Gastrocnemius medialis (tissue), 4 donors: ENCODE data around the gene ZSCAN21. TPM values are rescaled to one million over a fixed set of nuclear protein-coding genes. Genes with fewer than 3 reads are reported as not detected.

ENCODE experiments used
- ATAC-seq, 2 donors: fragments of 150-250 bp; one replicate each; pipeline ENCODE4 v1.9.1; 2016
- DNase-seq, 2 donors: peaks; one replicate each; pipeline ENCODE4 v3.0.0-alpha.2; 2019
- H3K27ac ChIP-seq, 4 donors: fragments of 200-600 bp; sonication (generic); 1 replicate in 1 of 4; 2 replicates in 3 of 4; pipeline ENCODE4 v1.5.1; 2016 to 2018; ENCODE audit warnings: mild to moderate bottlenecking in 2 of 4, moderate library complexity in 1 of 4
- H3K27me3 ChIP-seq, 3 donors: fragments of 200-600 bp; sonication (generic) in 2 of 3; 1 replicate in 1 of 3; 2 replicates in 2 of 3; pipeline versions ENCODE4 v1.5.1 to v1.6.0; 2016 to 2019; ENCODE audit warnings: mild to moderate bottlenecking in 1 of 3, moderate library complexity in 1 of 3
- H3K36me3 ChIP-seq, 2 donors: fragments of 200-600 bp; sonication (generic) in 1 of 2; one replicate each; pipeline ENCODE4 v1.5.1; 2017 to 2018
- H3K4me1 ChIP-seq, 2 donors: fragments of 200-600 bp; sonication (generic) in 1 of 2; one replicate each; pipeline ENCODE4 v1.5.1; 2016 to 2017; ENCODE audit warnings: mild to moderate bottlenecking in 2 of 2
- H3K4me3 ChIP-seq, 4 donors: fragments of 200-600 bp; sonication (generic) in 3 of 4; 1 replicate in 1 of 4; 2 replicates in 3 of 4; pipeline ENCODE4 v1.5.1; 2016 to 2019; ENCODE audit warnings: mild to moderate bottlenecking in 2 of 4
- H3K9me3 ChIP-seq, 3 donors: fragments of 200-600 bp; sonication (generic) in 2 of 3; 1 replicate in 1 of 3; 2 replicates in 2 of 3; pipeline ENCODE4 v1.5.1; 2016 to 2019
- CTCF ChIP-seq, 5 experiments: fragments of 450-650 bp in 3 of 5; fragments of 200-600 bp in 2 of 5; sonication (generic) in 2 of 5; IDR thresholded peaks in 4 of 5; conservative IDR thresholded peaks in 1 of 5; 1 replicate in 4 of 5; 2 replicates in 1 of 5; pipeline ENCODE4 v1.5.1; 2016 to 2019; ENCODE audit warnings: antibody characterized with exemption in 5 of 5, mild to moderate bottlenecking in 3 of 5, moderate library complexity in 3 of 5
- POLR2A ChIP-seq, 2 donors: fragments of 450-650 bp; IDR thresholded peaks; one replicate each; pipeline ENCODE4 v1.6.1; 2017; ENCODE audit warnings: antibody characterized with exemption in 2 of 2, mild to moderate bottlenecking in 2 of 2, moderate library complexity in 2 of 2
- in situ Hi-C, 4 donors: fragments of 200-750 bp; cut with MboI; loops; one replicate each; pipeline versions ENCODE4 v1.15.0 to v1.8.0; 2017; ENCODE audit warnings: low sequenced_read_pairs in 4 of 4
- intact Hi-C: fragments of 100-400 bp; cut with DNase I; formaldehyde crosslinking; loops from one replicate; pipeline ENCODE4 v1.15.1; 2023; ENCODE audit warnings: low total_unique reads
- microRNA counts, 2 donors: library from miRNA; unstranded; fragments of <30 nt; microRNA quantifications; one replicate each; lab custom pipeline; 2016
- microRNA-seq, 2 donors: library from miRNA; unstranded; fragments of <30 nt; microRNA quantifications; one replicate each; pipeline ENCODE4, GENCODE V29; 2016; ENCODE audit warnings: borderline replicate concordance in 2 of 2
- total RNA-seq, 4 donors: library from RNA; depleted of rRNA; stranded (reverse); fragments of >200 nt; gene quantifications; one replicate each; pipeline versions ENCODE4 v1.1.0 to v1.2.3, GENCODE V29; 2016

ZSCAN21 gene
- total RNA-seq, 4 donors from 2014 or later, result 14.4 to 26.4 (median 22.3) TPM

DNA sequence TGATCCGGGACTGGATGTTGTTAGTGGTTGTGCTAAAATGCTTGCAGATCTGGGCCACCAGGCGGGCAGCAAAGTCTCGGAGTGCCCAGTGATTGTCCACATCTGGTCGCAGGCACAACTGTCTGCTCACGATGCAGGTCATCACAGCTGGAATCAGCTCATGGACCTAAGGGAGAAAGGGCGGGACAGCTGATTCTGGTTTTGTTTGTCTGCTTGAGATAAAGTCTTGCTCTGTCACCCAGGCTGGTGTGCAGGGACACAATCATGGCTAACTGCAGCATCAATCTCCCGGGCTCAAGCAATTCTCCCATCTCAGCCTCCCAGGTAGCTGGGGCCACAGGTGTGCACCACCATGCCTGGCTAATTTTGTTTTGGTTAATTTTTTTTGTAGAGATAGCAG, 61.6 kb downstream of the ZSCAN21 start:
- Histone ChIP-seq H3K27ac (no peak overlapping the region), H3K36me3 (peaks cover 0 to 81% of the 10 kb centered on the region in 2 donors), H3K9me3 (no peaks in the 10 kb centered on the region), H3K4me3 (no peak overlapping the region), H3K4me1 (no peaks in the 10 kb centered on the region), H3K27me3 (no peaks in the 10 kb centered on the region)
- in situ Hi-C loops (no loop called here), intact Hi-C loops (no loop called here)
- ATAC-seq (no peak), DNase-seq (no peak)
- no peak for TF ChIP-seq POLR2A (IDR thresholded peaks at IDR 0.05)
- TF ChIP-seq CTCF (IDR thresholded peaks at IDR 0.05 in 4 of 5, conservative IDR thresholded peaks at IDR 0.05 in 1 of 5), result no peak

- TF ChIP-seq POLR2A (IDR thresholded peaks at IDR 0.05) (no peak), CTCF (IDR thresholded peaks at IDR 0.05 in 4 of 5, conservative IDR thresholded peaks at IDR 0.05 in 1 of 5) (no peak)
- ATAC-seq (no peak), DNase-seq (no peak)
- Histone ChIP-seq H3K36me3 (peaks cover 0 to 73% of the 10 kb centered on the region in 2 donors), H3K9me3 (no peaks in the 10 kb centered on the region), H3K27me3 (no peaks in the 10 kb centered on the region), H3K4me3 (no peak overlapping the region), H3K27ac (no peak overlapping the region), H3K4me1 (no peaks in the 10 kb centered on the region)
- intact Hi-C loops, result no loop called here
- in situ Hi-C loops, result no loop called here
Measured at GRCh38 chr7:100111914-100112313, 62.3 kb downstream of the ZSCAN21 start.

MicroRNAs encoded within 50 kb of the gene (microRNA counts, 767-probe panel; counts per million panel counts)
- 356 to 448 counts per million in 2 donors for microRNA hsa-miR-106b-5p (lab: Ali Mortazavi, UCI)
- 7,145 to 7,417 counts per million in 2 donors for microRNA hsa-miR-25-3p (lab: Ali Mortazavi, UCI)
- microRNA hsa-miR-93-5p (lab: Ali Mortazavi, UCI), result 448 to 2,451 counts per million in 2 donors

Small RNA genes within 50 kb of the gene (microRNA-seq; reads per million reads assigned to microRNA genes)
- 607 to 738 reads per million in 2 donors for gene MIR106B
- 211 to 225 reads per million in 2 donors for gene MIR25
- gene MIR93, result 1,053 to 1,156 reads per million in 2 donors

Other genes starting within 250 kb of the ZSCAN21 start
- gene CYP3A43, start 221.8 kb upstream of the ZSCAN21 start, total RNA-seq, result 1 to 10 TPM in 1 of 4 donors, under 1 TPM in 1, not detected in 2; 0.85 to 1.3 TPM
- not detected for gene OR2AE1, start 172.7 kb upstream of the ZSCAN21 start, total RNA-seq
- gene TRIM4, start 130.2 kb upstream of the ZSCAN21 start, total RNA-seq, result 10 to 100 TPM in 1 of 4 donors, 1 to 10 TPM in 3; 6.4 to 10.5 (median 7.7) TPM
- gene GJC3, start 120.2 kb upstream of the ZSCAN21 start, total RNA-seq, result not detected
- gene AZGP1, start 73.7 kb upstream of the ZSCAN21 start, total RNA-seq, result 10 to 100 TPM in 1 of 4 donors, 1 to 10 TPM in 2, not detected in 1; 2.6 to 10.3 (median 4.2) TPM
- gene ZKSCAN1, start 34.2 kb upstream of the ZSCAN21 start, total RNA-seq, result 10 to 100 TPM; 15.0 to 17.7 (median 15.5) TPM
- 10 to 100 TPM; 11.2 to 19.2 (median 16.1) TPM for gene ZNF3, start 31.9 kb downstream of the ZSCAN21 start, total RNA-seq
- gene COPS6, start 39.2 kb downstream of the ZSCAN21 start, total RNA-seq, result 10 to 100 TPM; 32.6 to 57.9 (median 39.4) TPM
- 10 to 100 TPM; 23.9 to 45.7 (median 36.1) TPM for gene MCM7, start 51.6 kb downstream of the ZSCAN21 start, total RNA-seq
- 10 to 100 TPM in 2 of 4 donors, 1 to 10 TPM in 2; 7.2 to 13.8 (median 10.8) TPM for gene AP4M1, start 51.9 kb downstream of the ZSCAN21 start, total RNA-seq
- gene TAF6, start 69.6 kb downstream of the ZSCAN21 start, total RNA-seq, result 10 to 100 TPM; 38.6 to 71.7 (median 56.6) TPM
- 1 to 10 TPM; 2.0 to 5.0 (median 2.4) TPM for gene CNPY4, start 69.9 kb downstream of the ZSCAN21 start, total RNA-seq
- 1 to 10 TPM; 1.4 to 7.4 (median 3.1) TPM for gene MBLAC1, start 77.2 kb downstream of the ZSCAN21 start, total RNA-seq
- gene LAMTOR4, start 99.1 kb downstream of the ZSCAN21 start, total RNA-seq, result 100 to 1,000 TPM in 3 of 4 donors, 10 to 100 TPM in 1; 97.6 to 141 (median 127) TPM
- gene TRAPPC14, start 108.9 kb downstream of the ZSCAN21 start, total RNA-seq, result 1 to 10 TPM; 3.0 to 6.1 (median 4.2) TPM
- 1 to 10 TPM in 2 of 4 donors, under 1 TPM in 1, not detected in 1; 0.53 to 1.9 (median 1.6) TPM for gene GAL3ST4, start 118.8 kb downstream of the ZSCAN21 start, total RNA-seq
- 1 to 10 TPM in 1 of 4 donors, not detected in 3; 4.0 TPM for gene GPC2, start 127.6 kb downstream of the ZSCAN21 start, total RNA-seq
- 1 to 10 TPM in 1 of 4 donors, under 1 TPM in 1, not detected in 2; 0.13 to 5.5 TPM for gene STAG3, start 128.1 kb downstream of the ZSCAN21 start, total RNA-seq
- gene PVRIG, start 170.2 kb downstream of the ZSCAN21 start, total RNA-seq, result not detected